NOMO-1 treated with DMSO at 0.1 percent for 48 hours (cell line): ENCODE results near the gene GUK1.

ENCODE experiments used
- DNase-seq: peaks from one replicate; lab custom pipeline; 2025; ENCODE audit not compliant: unreplicated experiment; lab: John Stamatoyannopoulos, UW

Gene GUK1

DNA sequence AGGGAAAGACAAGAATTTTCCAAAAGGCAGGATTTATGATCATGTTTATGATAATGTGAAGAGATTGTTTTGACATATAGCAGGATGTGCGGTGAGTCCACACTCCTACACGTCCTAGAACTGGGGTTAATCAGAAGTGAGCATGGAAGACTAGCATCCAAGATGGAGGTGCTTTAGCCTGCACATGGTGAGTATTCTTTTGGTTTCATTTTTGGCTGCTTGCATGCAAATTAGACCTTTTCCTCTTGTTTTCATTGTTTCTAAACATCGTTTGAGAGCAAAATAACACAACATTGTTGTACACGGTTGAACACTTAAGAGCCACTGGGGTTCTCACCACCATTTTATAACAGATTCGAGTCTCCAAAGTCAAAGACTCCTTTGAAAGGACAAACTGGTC lies 14.9 kb upstream of the GUK1 start:
- no peak for DNase-seq

- DNase-seq = no peak
Measured at GRCh38 chr1:228131766-228132165, 8.3 kb upstream of the GUK1 start.

- DNase-seq = no peak
Measured at GRCh38 chr1:228134591-228134990, 5.5 kb upstream of the GUK1 start.

- DNase-seq = no peak
Measured at GRCh38 chr1:228136901-228137300, 3.2 kb upstream of the GUK1 start.

DNA sequence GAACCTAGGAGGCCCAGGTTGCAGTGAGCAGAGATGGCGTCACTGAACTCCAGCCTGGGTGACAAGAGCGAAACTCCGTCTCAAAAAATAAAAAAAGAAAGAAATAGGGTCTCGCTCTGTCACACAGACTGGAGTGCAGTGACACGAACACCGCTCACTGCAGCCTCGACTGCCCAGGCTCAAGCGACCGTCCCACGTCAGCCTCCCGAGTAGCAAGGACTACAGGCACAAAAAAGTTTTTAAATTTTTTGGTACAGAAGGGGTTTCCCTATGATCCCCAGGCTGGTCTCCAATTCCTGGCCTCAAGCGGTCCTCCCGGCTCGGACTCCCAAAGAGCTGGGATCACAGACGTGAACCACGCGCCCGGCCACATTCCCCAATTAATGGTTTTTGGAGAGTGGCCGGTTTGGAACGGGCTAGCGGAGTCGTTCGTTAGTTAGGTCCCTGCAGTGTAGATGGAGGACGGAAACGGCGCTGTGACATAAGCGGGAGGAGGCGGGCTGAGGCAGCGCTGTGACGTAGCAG lies 611 bp upstream of the GUK1 start:
- no peak for DNase-seq

GRCh38 chr1:228140724-228141225 lies 696 bp downstream of the GUK1 start:
- no peak for DNase-seq

- DNase-seq = no peak
Measured at GRCh38 chr1:228141226-228142044, 1.4 kb downstream of the GUK1 start.

DNA sequence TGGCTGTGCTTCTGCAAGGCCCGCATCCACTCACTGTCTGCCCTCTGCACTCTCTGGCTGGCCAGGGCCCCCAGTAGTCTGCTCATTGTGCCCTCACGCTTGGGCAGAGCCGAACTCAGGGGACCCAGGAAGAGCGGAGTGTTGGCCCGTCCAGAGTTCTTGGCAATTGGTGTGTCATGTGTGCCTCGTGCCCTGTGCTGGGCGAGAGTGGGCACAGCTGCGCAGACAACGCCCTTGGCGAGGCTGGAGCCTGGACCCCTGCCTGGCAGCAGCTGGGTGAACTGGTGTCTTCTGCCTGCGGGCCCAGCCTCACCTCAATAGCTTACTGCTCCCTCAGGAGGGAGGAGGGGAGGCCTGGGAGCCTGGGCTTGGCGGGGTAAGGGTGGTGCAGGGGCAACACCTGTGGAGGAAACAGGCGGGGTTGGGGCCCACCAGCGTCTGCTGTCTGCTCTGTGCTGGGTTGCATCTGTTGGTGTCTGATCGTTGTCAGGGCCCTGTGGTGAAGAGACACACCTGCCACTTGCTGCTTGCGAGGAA lies 2.1 kb downstream of the GUK1 start:
- DNase-seq = no peak

- DNase-seq = no peak
Measured at GRCh38 chr1:228142701-228143136, 2.6 kb downstream of the GUK1 start.

DNA sequence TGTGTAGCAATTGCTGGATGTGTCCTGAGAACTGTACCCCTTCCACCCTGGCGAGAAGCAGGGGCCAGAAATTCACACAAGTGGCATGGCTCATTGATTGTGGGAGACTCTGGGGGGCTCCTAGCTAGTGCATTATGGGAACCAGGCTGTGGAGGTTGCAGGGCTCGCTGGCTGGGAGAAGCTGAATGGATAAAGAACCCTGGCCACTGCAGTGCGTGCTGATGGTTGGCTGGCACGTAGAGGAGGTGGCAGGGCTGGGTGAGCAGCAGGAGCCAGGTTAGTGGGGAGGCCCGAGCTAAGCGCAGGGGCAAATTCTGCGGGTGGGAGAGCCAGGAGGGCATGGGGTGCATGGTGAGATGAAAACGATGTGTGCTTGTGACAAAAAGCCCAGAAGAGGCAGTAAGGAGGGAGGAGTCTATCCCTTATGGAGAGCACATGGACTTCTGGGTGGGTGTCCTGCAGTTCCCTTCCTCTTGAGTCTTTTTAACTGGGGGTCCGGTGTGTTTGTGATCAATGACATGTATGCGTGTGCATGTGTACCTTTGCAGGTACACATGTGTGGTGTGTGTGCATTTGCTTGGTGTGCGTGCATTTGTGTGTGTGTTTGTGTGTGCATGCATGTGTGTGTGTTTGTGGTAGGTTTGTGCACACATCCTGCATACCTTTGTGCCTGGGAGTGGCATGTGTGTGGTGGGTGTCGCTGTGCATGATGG lies 3.6 kb downstream of the GUK1 start:
- DNase-seq = no peak

- DNase-seq = no peak
Measured at GRCh38 chr1:228144193-228144992, 4.3 kb downstream of the GUK1 start.

DNA sequence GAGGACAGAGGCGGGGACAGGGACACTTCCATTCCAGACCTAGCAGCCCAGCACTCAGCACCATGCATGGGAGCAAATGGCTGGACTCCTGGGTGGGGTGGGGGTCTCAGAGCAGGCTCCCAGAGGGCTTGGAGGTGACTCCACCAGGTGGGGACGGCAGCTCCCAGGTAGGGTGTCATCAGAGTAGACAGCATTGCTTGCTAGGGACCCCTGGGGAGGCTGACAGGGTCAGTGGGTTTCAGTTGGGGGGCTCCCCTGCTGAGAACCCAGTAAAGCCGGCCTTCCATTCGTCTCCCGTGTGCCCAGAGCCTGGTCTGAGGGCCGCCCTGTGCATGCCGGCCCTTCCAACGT lies 4.9 kb downstream of the GUK1 start:
- no peak for DNase-seq

DNA sequence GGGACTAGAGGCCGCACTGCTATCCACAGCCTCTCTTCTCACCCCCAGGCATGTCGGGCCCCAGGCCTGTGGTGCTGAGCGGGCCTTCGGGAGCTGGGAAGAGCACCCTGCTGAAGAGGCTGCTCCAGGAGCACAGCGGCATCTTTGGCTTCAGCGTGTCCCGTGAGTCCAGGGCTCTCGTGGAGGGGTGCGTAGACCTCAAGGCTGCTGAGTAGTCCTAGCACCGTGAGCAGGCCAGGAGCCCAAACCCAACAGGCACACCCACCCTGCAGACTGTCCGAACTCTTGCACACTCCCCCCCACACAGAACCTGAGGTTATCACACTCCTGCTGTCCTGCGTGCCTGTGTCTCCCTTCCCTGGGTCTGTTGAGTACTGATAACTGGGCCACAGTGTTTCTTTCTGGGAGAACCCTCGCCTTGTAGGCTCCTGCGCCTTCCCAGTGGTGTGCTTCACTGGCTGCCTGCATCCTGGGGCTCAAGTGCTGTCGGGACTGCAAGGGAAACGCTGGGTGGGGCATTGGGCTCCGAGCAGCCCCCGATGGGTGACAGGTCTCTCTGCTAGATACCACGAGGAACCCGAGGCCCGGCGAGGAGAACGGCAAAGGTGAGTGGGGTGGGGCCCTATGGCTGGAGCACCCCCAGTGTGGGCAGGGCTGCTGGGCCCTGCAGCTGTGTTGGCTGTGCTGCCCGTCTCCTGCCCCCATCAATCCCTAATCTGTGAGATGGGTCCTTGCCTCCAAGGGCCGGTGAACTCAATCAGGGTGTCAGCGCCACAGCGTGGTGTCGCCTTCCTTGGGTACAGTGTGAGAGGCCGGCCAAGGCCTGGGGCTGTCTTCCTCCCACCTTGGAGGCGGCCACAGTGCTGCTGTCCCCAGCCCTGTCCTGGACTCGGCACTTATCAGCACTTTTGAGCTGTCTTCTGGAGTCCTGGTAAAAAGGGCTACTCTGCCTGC lies 5.7 kb downstream of the GUK1 start:
- DNase-seq = no peak

- DNase-seq = no peak
Measured at GRCh38 chr1:228146417-228147150, 6.5 kb downstream of the GUK1 start.

GRCh38 chr1:228147151-228147693 lies 7.1 kb downstream of the GUK1 start:
- no peak for DNase-seq

- no peak for DNase-seq
Measured at GRCh38 chr1:228147768-228148167, 7.7 kb downstream of the GUK1 start.

DNA sequence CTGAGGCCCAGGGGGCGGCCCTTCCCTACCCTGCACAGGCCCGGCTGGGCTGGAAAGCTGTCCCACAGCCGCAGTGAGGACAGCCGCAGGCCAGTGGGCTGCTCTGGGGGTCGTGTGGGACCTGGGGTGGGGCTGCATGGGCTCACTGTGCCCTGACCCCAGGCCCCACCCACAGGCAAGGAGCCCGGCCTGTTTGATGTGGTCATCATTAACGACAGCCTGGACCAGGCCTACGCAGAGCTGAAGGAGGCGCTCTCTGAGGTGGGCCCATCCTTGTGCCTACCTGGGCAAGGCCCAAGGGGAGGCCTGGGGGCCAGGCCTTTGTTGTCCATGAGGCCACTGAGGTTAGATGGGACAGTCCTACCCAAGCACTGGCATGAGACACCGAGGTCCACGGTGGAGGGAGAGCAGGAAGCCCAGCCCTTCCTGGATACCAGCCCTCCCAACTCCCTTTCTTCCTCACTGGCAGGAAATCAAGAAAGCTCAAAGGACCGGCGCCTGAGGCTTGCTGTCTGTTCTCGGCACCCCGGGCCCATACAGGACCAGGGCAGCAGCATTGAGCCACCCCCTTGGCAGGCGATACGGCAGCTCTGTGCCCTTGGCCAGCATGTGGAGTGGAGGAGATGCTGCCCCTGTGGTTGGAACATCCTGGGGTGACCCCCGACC lies 8.2 kb downstream of the GUK1 start:
- DNase-seq = no peak

GRCh38 chr1:228148935-228149405 lies 8.9 kb downstream of the GUK1 start:
- no peak for DNase-seq
